Tibial nerve (tissue), 4 donors: Measurements from ENCODE around the gene TSFM. TPM values are rescaled to one million over a fixed set of nuclear protein-coding genes. Genes with fewer than 3 reads are reported as not detected.
"Not testable (repeated sequence)": the region's sequence is repeated elsewhere in the genome, so short reads cannot be mapped to it uniquely, and the experiment has no call there.

Experiments
- DNase-seq, 2 donors: peaks; one replicate each; pipeline ENCODE4 v3.0.0-alpha.2; 2019; ENCODE audit warnings: low spot score in 2 of 2
- H3K27ac ChIP-seq, 4 donors: fragments of 200-600 bp; sonication (generic) in 3 of 4; one replicate each; pipeline ENCODE4 v1.5.1; 2017 to 2019; ENCODE audit warnings: mild to moderate bottlenecking in 1 of 4
- H3K27me3 ChIP-seq, 2 donors: fragments of 200-600 bp; sonication (generic) in 1 of 2; one replicate each; pipeline versions ENCODE4 v1.5.1 to v1.6.0; 2017 to 2019
- H3K36me3 ChIP-seq, 3 donors: fragments of 200-600 bp; sonication (generic); one replicate each; pipeline ENCODE4 v1.5.1; 2018 to 2019
- H3K4me1 ChIP-seq, 4 donors: fragments of 200-600 bp; sonication (generic) in 3 of 4; one replicate each; pipeline ENCODE4 v1.5.1; 2017 to 2019
- H3K4me3 ChIP-seq, 4 donors: fragments of 200-600 bp; sonication (generic) in 3 of 4; one replicate each; pipeline ENCODE4 v1.5.1; 2017 to 2019; ENCODE audit warnings: mild to moderate bottlenecking in 1 of 4, moderate library complexity in 1 of 4
- H3K9me3 ChIP-seq, 4 donors: fragments of 200-600 bp; sonication (generic) in 3 of 4; one replicate each; pipeline ENCODE4 v1.5.1; 2017 to 2019
- EP300 ChIP-seq, 2 donors: sonication (generic); formaldehyde crosslinking; IDR thresholded peaks; one replicate each; pipeline ENCODE4 v1.6.1; 2017; ENCODE audit warnings: antibody characterized with exemption in 2 of 2, mild to moderate bottlenecking in 1 of 2
- POLR2A ChIP-seq, 2 donors: fragments of 450-650 bp; IDR thresholded peaks; one replicate each; pipeline ENCODE4 v1.6.1; 2017; ENCODE audit warnings: antibody characterized with exemption in 2 of 2, mild to moderate bottlenecking in 2 of 2, moderate library complexity in 2 of 2
- WGBS, 2 donors: methylation state at CpG; one replicate each; pipeline ENCODE4 v1.1.5; 2018; 5-methylcytosine and 5-hydroxymethylcytosine counted together
- total RNA-seq, 4 donors: library from RNA; depleted of rRNA; stranded (reverse); fragments of >200 nt; gene quantifications; one replicate each; pipeline ENCODE4 v1.1.0, GENCODE V29; 2016
- TF ChIP-seq, protein P1 (sequence below), 5 experiments: fragments of 200-600 bp in 3 of 5; fragments of 450-650 bp in 2 of 5; sonication (generic) in 3 of 5; IDR thresholded peaks; one replicate each; pipeline ENCODE4 v1.5.1; 2016 to 2019; ENCODE audit warnings: antibody characterized with exemption in 5 of 5, mild to moderate bottlenecking in 3 of 5, moderate library complexity in 2 of 5

The TSFM gene
- total RNA-seq, 4 donors from 2014 or later = 13.5 to 23.2 (median 22.4) TPM

- Histone ChIP-seq H3K9me3 (no peaks in the 10 kb centered on the region), H3K27me3 (peaks cover 0 to 10% of the 10 kb centered on the region in 2 donors), H3K36me3 (peaks cover 0 to 47% (median 0%) of the 10 kb centered on the region in 3 donors), H3K4me1 (peaks cover 0 to 35% (median 18%) of the 10 kb centered on the region in 4 donors), H3K27ac (peak overlapping the region; percentile 77 to 96 (median 89)), H3K4me3 (peak overlapping the region; percentile 82 to 92 (median 88))
- WGBS, 2 donors = 1 to 2% methylated on average over 16 of the region's 16 CpGs
- peak; percentile 65 to 90 for DNase-seq
- no peak for TF ChIP-seq POLR2A (IDR thresholded peaks at IDR 0.05)
- TF ChIP-seq, protein P1, sequence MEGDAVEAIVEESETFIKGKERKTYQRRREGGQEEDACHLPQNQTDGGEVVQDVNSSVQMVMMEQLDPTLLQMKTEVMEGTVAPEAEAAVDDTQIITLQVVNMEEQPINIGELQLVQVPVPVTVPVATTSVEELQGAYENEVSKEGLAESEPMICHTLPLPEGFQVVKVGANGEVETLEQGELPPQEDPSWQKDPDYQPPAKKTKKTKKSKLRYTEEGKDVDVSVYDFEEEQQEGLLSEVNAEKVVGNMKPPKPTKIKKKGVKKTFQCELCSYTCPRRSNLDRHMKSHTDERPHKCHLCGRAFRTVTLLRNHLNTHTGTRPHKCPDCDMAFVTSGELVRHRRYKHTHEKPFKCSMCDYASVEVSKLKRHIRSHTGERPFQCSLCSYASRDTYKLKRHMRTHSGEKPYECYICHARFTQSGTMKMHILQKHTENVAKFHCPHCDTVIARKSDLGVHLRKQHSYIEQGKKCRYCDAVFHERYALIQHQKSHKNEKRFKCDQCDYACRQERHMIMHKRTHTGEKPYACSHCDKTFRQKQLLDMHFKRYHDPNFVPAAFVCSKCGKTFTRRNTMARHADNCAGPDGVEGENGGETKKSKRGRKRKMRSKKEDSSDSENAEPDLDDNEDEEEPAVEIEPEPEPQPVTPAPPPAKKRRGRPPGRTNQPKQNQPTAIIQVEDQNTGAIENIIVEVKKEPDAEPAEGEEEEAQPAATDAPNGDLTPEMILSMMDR (IDR thresholded peaks at IDR 0.05) = no peak
- TF ChIP-seq EP300 (IDR thresholded peaks at IDR 0.05) = no peak
Measured at GRCh38 chr12:57771236-57771872, 11.2 kb upstream of the TSFM start.

DNA sequence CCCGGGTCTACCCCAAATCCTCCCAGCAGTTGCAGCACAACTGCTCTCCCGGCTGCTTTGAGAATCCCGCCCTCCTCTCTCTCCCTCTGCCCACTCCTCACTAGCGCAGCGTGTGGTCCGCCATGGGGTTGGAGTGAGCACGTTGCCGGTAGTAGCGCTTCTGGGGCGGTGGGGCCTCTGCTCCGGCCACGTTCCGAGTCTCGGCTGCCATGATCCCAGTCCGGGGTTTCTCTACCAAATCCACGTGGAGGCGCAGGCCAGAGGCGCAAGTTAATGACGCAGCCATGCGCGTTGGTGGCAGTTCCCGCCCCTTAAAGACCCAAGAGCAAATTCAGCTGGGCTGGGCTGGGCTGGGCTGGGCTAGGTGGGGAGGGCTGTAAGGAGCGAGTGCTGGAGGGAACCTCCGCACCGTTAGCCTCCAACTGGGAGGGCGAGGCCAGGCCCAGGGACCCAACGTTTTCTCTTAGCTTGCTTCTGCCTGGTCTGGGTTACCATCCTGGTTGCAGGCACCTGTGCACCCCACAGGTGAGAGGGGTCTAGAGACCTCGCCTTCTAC, 10.6 kb upstream of the TSFM start, which contains the start of gene METTL1:
TSS of gene METTL1 (minus strand) at position 233 of the 556 bp plus-strand sequence. CDS start at position 211, 22 bp downstream.
- TF ChIP-seq, protein P1 (IDR thresholded peaks at IDR 0.05) = peak in 2 of 5 experiments; percentile 14 to 50
- TF ChIP-seq EP300 (IDR thresholded peaks at IDR 0.05) = peak; percentile 88 to 90
- TF ChIP-seq POLR2A (IDR thresholded peaks at IDR 0.05) = peak; percentile 40 to 59

GRCh38 chr12:57772429-57773322, 9.9 kb upstream of the TSFM start, which contains the start of gene EEF1AKMT3:
Gene EEF1AKMT3 (plus strand): TSS chr12:57772614. CDS start chr12:57772725, 111 bp downstream.
- TF ChIP-seq EP300 (IDR thresholded peaks at IDR 0.05) = no peak
- no peak for TF ChIP-seq POLR2A (IDR thresholded peaks at IDR 0.05)
- TF ChIP-seq, protein P1 (IDR thresholded peaks at IDR 0.05) = no peak
- H3K27me3 ChIP-seq = no peaks in the 10 kb centered on the region
- 2 to 3% methylated on average over 49 to 67 of the region's 67 CpGs for WGBS, 2 donors
- DNase-seq = peak in 1 of 2 donors; percentile 46
- H3K27ac ChIP-seq = peak within 1 kb of the TSS; percentile 77 to 96 (median 89)
- peak within 1 kb of the TSS; percentile 82 to 92 (median 88) for H3K4me3 ChIP-seq
- peaks cover 0 to 25% (median 11%) of the 10 kb centered on the region in 4 donors for H3K4me1 ChIP-seq
- H3K9me3 ChIP-seq = no peaks in the 10 kb centered on the region
- H3K36me3 ChIP-seq = peaks cover 0 to 59% (median 0%) of the 10 kb centered on the region in 3 donors

More for the DNA sequence above, 10.6 kb upstream of the TSFM start, which contains the start of gene METTL1:
- no peaks in the 10 kb centered on the region for H3K9me3 ChIP-seq
- H3K4me3 ChIP-seq = peak within 1 kb of the TSS; percentile 82 to 92 (median 88)
- DNase-seq = peak; percentile 87 to 93
- peak within 1 kb of the TSS; percentile 77 to 96 (median 89) for H3K27ac ChIP-seq
- 0% methylated on average over 13 to 18 of the region's 28 CpGs for WGBS, 2 donors
- H3K36me3 ChIP-seq = peaks cover 0 to 52% (median 0%) of the 10 kb centered on the region in 3 donors
- peaks cover 0 to 29% (median 12%) of the 10 kb centered on the region in 4 donors for H3K4me1 ChIP-seq
- H3K27me3 ChIP-seq = peaks cover 0 to 5% of the 10 kb centered on the region in 2 donors

- not testable (repeated sequence) for H3K27me3 ChIP-seq, H3K9me3 ChIP-seq, H3K27ac ChIP-seq, DNase-seq, H3K4me3 ChIP-seq
- Histone ChIP-seq H3K36me3 (peaks cover 0 to 49% (median 0%) of the 10 kb centered on the region in 3 donors), H3K4me1 (peaks cover 0 to 25% (median 11%) of the 10 kb centered on the region in 4 donors)
- 91 to 93% methylated on average over 11 of the region's 11 CpGs for WGBS, 2 donors
Measured at GRCh38 chr12:57774634-57775033, 8.0 kb upstream of the TSFM start.

GRCh38 chr12:57775044-57775443, 7.5 kb upstream of the TSFM start:
- Histone ChIP-seq H3K36me3 (peaks cover 0 to 49% (median 0%) of the 10 kb centered on the region in 3 donors), H3K9me3 (no peaks in the 10 kb centered on the region), H3K27me3 (no peaks in the 10 kb centered on the region), H3K27ac (no peak overlapping the region), H3K4me1 (peaks cover 0 to 25% (median 11%) of the 10 kb centered on the region in 4 donors), H3K4me3 (no peak overlapping the region)
- no peak for DNase-seq
- WGBS, 2 donors = 81 to 87% methylated on average over 3 of the region's 3 CpGs
- TF ChIP-seq, protein P1 (IDR thresholded peaks at IDR 0.05) = no peak
- TF ChIP-seq EP300 (IDR thresholded peaks at IDR 0.05) (no peak), POLR2A (IDR thresholded peaks at IDR 0.05) (no peak)
